LNCAP (cell line): ENCODE data around the gene CCSER1.

ENCODE experiments used
- TF ChIP-seq, protein P1 (sequence below): fragments of 450-650 bp; IDR thresholded peaks from 2 replicates; pipeline ENCODE4 v1.5.1; 2017; ENCODE audit warnings: mild to moderate bottlenecking

CCSER1 gene

DNA sequence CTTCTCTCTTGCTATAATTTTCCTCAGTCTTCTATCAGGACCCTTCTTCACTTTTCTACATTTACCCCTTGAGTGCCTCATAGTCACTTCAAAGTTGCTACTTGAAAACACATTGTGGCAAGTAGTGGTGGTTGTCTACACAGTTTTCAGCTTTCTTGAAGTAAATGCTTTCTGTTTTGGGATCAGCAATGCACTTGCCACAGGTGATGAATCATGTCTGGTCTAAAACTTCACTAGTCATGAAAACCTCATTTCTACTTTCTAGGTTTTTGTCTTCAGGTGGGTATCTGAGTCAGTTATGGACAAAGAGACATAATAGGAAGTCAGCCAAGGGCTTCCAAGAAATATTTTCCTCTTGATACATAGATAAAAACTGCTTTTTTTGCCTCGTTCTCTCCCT lies 359.2 kb downstream of the CCSER1 start:
- TF ChIP-seq, protein P1, sequence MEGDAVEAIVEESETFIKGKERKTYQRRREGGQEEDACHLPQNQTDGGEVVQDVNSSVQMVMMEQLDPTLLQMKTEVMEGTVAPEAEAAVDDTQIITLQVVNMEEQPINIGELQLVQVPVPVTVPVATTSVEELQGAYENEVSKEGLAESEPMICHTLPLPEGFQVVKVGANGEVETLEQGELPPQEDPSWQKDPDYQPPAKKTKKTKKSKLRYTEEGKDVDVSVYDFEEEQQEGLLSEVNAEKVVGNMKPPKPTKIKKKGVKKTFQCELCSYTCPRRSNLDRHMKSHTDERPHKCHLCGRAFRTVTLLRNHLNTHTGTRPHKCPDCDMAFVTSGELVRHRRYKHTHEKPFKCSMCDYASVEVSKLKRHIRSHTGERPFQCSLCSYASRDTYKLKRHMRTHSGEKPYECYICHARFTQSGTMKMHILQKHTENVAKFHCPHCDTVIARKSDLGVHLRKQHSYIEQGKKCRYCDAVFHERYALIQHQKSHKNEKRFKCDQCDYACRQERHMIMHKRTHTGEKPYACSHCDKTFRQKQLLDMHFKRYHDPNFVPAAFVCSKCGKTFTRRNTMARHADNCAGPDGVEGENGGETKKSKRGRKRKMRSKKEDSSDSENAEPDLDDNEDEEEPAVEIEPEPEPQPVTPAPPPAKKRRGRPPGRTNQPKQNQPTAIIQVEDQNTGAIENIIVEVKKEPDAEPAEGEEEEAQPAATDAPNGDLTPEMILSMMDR = no peak

DNA sequence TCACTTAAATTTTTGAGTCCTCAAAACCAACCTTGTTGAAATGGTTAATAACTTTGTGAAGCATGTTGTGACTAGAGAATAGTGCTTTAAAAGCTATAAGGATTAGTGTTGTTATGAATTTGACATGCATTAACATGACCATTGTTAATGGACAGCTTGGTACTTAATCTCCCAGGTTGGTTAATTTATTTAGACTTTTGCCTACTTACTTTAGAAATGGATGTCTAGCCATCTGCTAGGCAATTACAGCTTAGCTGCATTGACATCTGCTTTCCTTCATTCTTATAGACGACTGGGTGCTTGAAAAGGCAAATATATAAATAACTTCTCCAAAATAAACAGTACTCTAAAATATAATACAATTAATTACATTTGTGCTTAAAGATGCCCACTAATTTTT lies 368.0 kb downstream of the CCSER1 start:
- TF ChIP-seq, protein P1 = no peak

DNA sequence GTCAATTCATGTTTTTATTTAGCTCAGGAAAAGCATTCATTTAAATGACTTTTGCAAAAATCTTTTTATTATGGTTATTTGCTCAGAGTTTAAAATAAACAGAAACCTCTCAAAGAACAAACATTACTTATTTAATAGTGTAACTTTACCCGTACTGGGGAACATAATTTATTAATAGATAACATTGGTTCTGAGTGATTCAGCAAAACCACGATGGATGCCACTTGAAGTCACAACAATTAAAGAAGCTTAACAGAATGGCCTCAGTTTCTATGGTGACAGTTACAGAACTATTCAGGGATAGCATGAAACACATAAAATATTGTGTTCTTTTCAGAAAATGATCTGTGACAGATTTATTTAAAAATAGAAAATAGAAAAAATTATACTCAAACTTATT lies 368.7 kb downstream of the CCSER1 start:
- TF ChIP-seq, protein P1 = no peak

DNA sequence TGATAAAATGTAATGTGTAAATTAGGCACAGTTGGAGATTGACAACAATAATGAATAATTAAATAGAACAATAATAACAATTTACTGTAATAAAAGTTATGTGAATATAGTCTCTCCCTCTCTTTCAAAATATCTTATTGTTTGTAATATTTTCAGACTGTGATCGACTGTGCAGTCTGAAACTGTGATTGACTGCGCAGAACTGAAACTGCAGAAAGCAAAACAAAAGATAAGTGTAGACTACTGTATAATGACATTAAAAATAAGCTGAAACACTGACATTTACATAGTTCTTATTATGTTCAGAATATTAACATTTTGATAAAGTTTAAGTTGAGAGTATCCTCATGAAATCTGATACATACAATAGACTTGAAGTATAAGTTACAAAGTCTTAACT lies 371.0 kb downstream of the CCSER1 start:
- TF ChIP-seq, protein P1 = no peak

DNA sequence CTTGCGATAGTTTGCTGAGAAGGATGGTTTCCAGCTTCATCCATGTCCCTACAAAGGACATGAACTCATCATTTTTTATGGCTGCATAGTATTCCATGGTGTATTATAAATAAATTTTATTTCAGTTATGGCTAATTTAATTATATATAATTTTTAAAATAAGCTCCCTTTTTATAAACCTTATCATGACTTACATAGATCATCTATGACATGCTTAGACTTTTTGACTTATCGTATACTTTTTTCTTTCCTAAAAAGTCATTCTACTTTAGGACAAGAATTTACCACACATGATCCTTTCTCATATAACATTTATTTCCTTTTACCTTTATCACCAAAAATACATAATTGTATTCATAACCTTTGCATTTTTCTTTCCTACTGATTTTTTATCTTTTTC lies 376.5 kb downstream of the CCSER1 start:
- TF ChIP-seq, protein P1 = no peak

DNA sequence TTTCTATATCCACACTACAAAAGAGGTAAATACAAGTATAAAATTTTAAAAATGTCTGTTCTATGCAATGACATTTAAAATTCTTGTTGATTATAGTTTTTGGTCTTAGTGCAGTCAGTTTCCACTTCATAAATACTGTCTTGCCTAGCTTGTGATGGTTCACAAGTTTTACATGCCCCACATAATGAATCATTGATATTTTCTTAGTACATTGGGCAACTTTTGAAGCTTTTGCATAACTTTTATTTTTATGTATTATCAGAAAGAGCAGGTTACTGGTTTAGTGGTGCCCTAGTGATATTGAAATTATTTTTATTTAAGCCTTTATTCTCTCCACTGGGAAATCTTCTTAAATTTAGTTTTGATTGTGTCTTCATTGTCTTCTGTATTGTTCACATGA lies 388.0 kb downstream of the CCSER1 start:
- TF ChIP-seq, protein P1 = no peak

DNA sequence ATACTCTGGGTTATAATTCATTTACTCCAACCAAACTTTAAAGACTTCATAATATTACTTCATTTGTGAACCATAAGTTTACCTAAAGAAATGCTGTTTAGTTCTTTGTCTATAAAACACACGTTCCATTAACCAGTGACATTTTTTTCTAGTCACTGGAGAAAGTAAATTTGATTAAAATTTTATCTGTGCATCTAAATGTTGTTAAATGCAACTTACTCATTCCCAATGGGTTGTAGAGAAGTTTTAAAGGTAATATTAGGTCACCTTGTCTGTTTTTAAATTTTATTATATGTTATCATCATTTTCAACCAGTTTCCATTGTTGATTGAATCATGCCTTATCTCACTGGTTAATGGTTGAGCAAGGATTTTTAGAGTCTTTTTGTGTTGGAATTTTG lies 401.4 kb downstream of the CCSER1 start:
- TF ChIP-seq, protein P1 = no peak

DNA sequence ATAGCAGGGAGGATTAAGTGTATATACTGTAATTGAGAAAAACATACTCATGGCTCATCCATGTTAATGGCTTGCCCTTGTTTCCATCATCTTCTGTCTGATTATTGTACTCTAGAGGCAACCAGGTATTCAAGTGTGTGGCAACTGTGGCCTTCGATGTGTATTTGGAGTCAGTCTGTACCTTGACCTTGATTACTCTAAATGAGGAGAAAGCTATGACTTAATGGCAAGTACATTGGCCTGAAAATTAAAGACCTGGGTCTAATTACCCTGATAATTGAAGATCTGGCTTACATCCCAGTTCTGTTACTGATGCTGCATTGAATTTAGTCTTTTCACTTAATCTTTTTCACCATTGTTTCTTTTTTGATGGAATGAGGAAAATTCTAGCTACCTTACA lies 409.2 kb downstream of the CCSER1 start:
- TF ChIP-seq, protein P1 = no peak
